Endothelial cell of umbilical vein (primary cell): ENCODE results near the gene NF1.

Experiments
- EZH2 ChIP-seq: IDR thresholded peaks from 2 replicates; pipeline ENCODE4 v1.6.1; 2012; ENCODE audit warnings: borderline replicate concordance, low read depth, mild to moderate bottlenecking, moderate library complexity, low read length, inconsistent platforms; ENCODE audit not compliant: severe bottlenecking
- FOS ChIP-seq: IDR thresholded peaks from 2 replicates; pipeline ENCODE4 v1.6.1; 2011; ENCODE audit warnings: mild to moderate bottlenecking, low read length, moderate library complexity, borderline replicate concordance; ENCODE audit not compliant: insufficient read depth
- GATA2 ChIP-seq: IDR thresholded peaks from 2 replicates; pipeline ENCODE4 v1.7.0; 2011; ENCODE audit warnings: low read depth, mild to moderate bottlenecking, moderate library complexity, mixed read lengths, low read length; ENCODE audit not compliant: insufficient read length, insufficient read depth
- JUN ChIP-seq: IDR thresholded peaks from 2 replicates; pipeline ENCODE4 v1.6.1; 2011; ENCODE audit warnings: borderline replicate concordance, low read depth; ENCODE audit not compliant: insufficient read length, insufficient read depth
- MAX ChIP-seq: IDR thresholded peaks from 2 replicates; pipeline ENCODE4 v1.6.1; 2011; ENCODE audit not compliant: insufficient read depth, insufficient read length
- MYC ChIP-seq: IDR thresholded peaks from one replicate; pipeline ENCODE4 v1.6.1; 2011; ENCODE audit warnings: mild to moderate bottlenecking, low read depth, low read length
- POLR2A ChIP-seq: IDR thresholded peaks from 2 replicates; pipeline ENCODE4 v1.6.1; 2012; ENCODE audit warnings: low read depth, mild to moderate bottlenecking, control low read depth, low read length
- POLR2AphosphoS5 ChIP-seq: IDR thresholded peaks from 2 replicates; pipeline ENCODE4 v1.6.1; 2012; ENCODE audit warnings: low read depth, mild to moderate bottlenecking, control low read depth, low read length, moderate library complexity; ENCODE audit not compliant: insufficient read depth
- TF ChIP-seq, protein P1 (sequence below), 2 donors: IDR thresholded peaks; 1 replicate in 1 of 2; 2 replicates in 1 of 2; pipeline ENCODE4 v1.5.1; 2011; ENCODE audit warnings: low read length in 2 of 2, mild to moderate bottlenecking in 2 of 2, moderate library complexity in 2 of 2, control low read depth in 1 of 2, inconsistent platforms in 1 of 2, low read depth in 1 of 2; ENCODE audit not compliant: insufficient read depth in 1 of 2; ENCODE audit errors: extremely low read depth in 1 of 2

- TF ChIP-seq, protein P1, sequence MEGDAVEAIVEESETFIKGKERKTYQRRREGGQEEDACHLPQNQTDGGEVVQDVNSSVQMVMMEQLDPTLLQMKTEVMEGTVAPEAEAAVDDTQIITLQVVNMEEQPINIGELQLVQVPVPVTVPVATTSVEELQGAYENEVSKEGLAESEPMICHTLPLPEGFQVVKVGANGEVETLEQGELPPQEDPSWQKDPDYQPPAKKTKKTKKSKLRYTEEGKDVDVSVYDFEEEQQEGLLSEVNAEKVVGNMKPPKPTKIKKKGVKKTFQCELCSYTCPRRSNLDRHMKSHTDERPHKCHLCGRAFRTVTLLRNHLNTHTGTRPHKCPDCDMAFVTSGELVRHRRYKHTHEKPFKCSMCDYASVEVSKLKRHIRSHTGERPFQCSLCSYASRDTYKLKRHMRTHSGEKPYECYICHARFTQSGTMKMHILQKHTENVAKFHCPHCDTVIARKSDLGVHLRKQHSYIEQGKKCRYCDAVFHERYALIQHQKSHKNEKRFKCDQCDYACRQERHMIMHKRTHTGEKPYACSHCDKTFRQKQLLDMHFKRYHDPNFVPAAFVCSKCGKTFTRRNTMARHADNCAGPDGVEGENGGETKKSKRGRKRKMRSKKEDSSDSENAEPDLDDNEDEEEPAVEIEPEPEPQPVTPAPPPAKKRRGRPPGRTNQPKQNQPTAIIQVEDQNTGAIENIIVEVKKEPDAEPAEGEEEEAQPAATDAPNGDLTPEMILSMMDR (IDR thresholded peaks at IDR 0.05; ENCODE audit: extremely low read depth in 1 of 2, insufficient read depth in 1 of 2, low read depth in 1 of 2, low read length in 2 of 2) = no peak
- TF ChIP-seq MAX (no peak), POLR2A (no peak), EZH2 (no peak), JUN (no peak), FOS (no peak), POLR2AphosphoS5 (no peak), GATA2 (no peak), MYC (no peak)
Observed at GRCh38 chr17:31053071-31053470, 41.7 kb upstream of the NF1 start.
